ENCODE results near the gene LRP2.
"Not testable (repeated sequence)": the region's sequence is repeated elsewhere in the genome, so short reads cannot be mapped to it uniquely, and the experiment has no call there.

LRP2 gene

DNA sequence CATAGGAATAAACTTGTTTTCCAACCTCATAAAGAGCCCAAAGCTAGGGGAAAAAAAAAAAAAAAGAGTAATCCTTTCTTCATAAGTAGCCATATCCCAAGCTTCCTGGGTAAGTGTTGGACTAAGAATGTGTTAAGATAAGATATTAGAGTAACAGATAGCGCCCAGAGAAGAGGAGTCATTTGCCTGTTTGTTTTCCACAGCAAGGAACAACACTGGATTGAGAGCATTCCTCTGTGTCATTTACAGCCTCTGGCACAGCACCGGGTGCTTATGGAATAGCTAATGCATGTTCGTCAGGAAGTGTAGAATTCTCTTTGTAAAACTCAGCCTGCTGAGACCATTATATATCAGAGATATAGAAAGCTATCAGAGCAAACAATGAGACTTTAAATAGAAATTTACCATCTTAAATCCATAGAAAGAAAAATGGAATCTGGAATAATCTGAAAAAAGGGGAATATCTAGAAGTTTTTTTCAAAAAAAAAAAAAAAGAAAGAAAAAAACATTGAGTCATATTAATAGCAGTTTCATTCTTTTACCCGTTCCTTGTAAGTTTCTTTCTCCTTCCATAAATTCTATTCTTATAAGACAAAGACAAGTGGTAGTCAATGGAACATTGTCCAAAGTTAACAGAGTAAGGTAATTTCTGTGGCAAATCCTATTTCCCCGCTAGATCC, 37.6 kb downstream of the LRP2 start:
- TF ChIP-seq, protein P1, sequence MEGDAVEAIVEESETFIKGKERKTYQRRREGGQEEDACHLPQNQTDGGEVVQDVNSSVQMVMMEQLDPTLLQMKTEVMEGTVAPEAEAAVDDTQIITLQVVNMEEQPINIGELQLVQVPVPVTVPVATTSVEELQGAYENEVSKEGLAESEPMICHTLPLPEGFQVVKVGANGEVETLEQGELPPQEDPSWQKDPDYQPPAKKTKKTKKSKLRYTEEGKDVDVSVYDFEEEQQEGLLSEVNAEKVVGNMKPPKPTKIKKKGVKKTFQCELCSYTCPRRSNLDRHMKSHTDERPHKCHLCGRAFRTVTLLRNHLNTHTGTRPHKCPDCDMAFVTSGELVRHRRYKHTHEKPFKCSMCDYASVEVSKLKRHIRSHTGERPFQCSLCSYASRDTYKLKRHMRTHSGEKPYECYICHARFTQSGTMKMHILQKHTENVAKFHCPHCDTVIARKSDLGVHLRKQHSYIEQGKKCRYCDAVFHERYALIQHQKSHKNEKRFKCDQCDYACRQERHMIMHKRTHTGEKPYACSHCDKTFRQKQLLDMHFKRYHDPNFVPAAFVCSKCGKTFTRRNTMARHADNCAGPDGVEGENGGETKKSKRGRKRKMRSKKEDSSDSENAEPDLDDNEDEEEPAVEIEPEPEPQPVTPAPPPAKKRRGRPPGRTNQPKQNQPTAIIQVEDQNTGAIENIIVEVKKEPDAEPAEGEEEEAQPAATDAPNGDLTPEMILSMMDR (IDR thresholded peaks at IDR 0.05; ENCODE audit: borderline replicate concordance, control extremely low read depth, extremely low read depth, insufficient read depth, missing control alignments): no peak
- in situ Hi-C loops (cut with MboI; ENCODE audit: low sequenced_read_pairs, unreplicated experiment): no loop called here
- no peak for DNase-seq (ENCODE audit: low spot score)

DNA sequence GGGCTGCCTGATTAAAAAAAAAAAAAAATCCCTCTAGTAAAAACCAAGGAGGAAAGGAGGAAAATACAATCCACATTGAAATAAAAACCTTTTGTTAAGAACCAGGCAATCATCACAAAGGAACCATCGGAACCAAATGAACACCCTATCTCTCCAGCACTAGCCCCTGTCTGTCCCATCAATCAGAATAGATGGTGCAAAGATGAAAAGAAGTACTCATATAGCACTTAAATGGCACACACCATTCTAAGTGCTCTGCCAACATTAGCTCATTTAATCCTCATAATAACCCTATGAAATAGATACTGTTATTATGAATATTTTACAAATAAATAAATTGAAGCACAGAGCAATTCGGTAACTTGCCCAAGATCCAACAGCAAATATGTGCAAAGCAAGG, 38.5 kb downstream of the LRP2 start:
- no peak for DNase-seq (ENCODE audit: low spot score)
- in situ Hi-C loops (cut with MboI; ENCODE audit: low sequenced_read_pairs, unreplicated experiment): no loop called here
- TF ChIP-seq, protein P1 (IDR thresholded peaks at IDR 0.05; ENCODE audit: borderline replicate concordance, control extremely low read depth, extremely low read depth, insufficient read depth, missing control alignments): no peak

DNA sequence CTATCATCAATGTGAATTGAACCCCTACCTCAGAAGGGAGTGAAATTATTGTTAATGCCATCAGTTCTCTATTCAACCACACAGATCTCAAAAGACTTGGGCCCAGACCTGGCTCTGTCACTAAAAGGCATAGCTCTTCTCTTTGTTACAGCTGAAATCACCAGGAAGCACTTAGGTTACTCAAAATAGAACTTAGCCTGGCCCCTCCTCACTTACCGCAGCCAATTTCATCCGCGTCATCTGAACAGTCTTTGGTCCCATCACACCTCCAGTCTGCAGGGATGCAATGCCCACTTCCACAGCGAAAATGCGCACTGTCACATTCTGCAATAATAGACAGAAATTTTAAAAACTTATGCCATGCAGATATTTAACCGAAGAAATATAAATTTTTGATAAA, 41.8 kb downstream of the LRP2 start:
- DNase-seq (ENCODE audit: low spot score): no peak
- in situ Hi-C loops (cut with MboI; ENCODE audit: low sequenced_read_pairs, unreplicated experiment): no loop called here
- TF ChIP-seq, protein P1 (IDR thresholded peaks at IDR 0.05; ENCODE audit: borderline replicate concordance, control extremely low read depth, extremely low read depth, insufficient read depth, missing control alignments): no peak

DNA sequence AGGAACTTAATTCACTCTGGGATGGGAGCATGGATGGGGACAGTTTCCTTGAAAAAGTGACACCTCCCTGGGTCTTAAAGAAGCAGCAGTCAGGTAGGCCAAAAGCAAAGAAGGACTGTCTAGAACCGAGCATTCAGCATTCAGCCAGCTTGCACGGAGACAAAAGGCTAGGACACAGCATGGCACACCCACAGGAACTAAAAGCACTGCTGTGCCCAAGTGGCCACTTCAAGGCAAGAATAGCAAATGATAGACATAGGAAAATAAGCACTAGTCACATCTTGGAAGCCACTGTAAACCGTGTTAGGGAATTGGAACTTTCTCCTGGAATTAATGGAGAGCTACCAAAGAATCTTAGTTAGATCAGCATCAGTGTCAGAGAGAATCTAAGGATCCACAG, 47.0 kb downstream of the LRP2 start:
- no peak for DNase-seq (ENCODE audit: low spot score)
- in situ Hi-C loops (cut with MboI; ENCODE audit: low sequenced_read_pairs, unreplicated experiment): no loop called here
- TF ChIP-seq, protein P1 (IDR thresholded peaks at IDR 0.05; ENCODE audit: borderline replicate concordance, control extremely low read depth, extremely low read depth, insufficient read depth, missing control alignments): no peak

DNA sequence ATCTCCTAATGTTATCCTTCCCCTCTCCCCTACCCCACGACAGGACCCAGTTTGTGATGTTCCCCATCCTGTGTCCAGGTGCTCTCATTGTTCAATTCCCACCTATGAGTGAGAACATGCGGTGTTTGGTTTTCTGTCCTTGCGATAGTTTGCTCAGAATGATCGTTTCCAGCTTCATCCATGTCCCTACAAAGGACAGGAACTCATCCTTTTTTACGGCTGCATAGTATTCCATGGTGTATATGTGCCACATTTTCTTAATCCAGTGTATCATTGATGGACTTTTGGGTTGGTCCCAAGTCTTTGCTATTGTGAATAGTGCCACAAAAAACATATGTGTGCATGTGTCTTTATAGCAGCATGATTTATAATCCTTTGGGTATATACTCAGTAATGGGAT, 54.0 kb downstream of the LRP2 start:
- in situ Hi-C loops (cut with MboI; ENCODE audit: low sequenced_read_pairs, unreplicated experiment); DNase-seq (ENCODE audit: low spot score): not testable (repeated sequence)

DNA sequence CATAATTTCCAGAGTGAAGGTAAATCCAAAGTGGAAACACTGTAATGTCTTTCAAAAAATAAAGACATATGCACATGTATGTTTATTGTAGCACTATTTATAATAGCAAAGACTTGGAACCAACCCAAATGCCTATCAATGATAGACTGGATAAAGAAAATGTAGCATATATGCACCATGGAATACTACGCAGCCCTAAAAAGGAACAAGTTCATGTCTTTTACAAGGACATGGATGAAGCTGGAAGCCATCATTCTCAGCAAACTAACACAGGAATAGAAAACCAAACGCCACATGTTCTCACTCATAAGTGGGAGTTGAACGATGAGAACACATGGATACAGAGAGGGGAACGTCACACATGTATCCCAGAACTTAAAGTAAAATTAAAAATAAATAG, 57.6 kb downstream of the LRP2 start:
- in situ Hi-C loops (cut with MboI; ENCODE audit: low sequenced_read_pairs, unreplicated experiment); DNase-seq (ENCODE audit: low spot score): not testable (repeated sequence)

DNA sequence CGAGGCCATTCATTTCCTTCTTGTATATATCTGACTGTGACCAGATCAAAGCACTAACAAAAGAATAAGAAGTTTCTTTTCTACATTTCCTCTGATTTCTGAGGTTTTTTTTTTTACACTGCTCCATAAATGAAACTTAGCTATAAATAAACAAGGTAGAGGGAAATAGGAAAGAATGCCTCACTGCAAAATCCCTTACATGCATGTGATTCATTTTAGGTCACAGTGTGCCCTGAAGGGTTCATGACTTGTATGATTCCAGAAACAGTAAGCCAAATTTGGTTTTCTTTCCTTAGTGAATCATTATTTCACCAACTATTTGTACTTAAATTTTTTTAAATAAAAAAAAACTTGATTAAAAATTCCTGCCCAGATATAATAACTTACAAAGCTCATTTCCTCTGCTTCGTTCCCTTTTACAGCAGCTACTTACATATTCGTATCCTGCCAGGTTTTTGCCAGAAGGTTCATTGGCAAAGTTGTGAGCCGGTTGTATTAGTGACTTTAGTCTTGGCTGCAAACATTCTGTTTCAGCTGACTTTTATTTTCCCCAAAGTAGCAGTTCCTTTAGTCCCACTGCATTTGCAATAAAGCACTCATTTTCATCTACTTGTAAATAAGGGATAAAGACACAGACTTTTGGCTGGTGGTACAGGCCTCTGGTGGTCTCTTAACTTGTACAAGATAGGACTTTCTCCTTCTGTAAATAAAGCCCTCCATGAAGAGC, 58.6 kb downstream of the LRP2 start:
- TF ChIP-seq, protein P1 (IDR thresholded peaks at IDR 0.05; ENCODE audit: borderline replicate concordance, control extremely low read depth, extremely low read depth, insufficient read depth, missing control alignments): no peak
- in situ Hi-C loops (cut with MboI; ENCODE audit: low sequenced_read_pairs, unreplicated experiment): no loop called here
- no peak for DNase-seq (ENCODE audit: low spot score)
